ENCODE measurements around the gene NMRK2. TPM values are rescaled to one million over a fixed set of nuclear protein-coding genes. Genes with fewer than 3 reads are reported as not detected.

NMRK2 gene
- total and polyA plus RNA-seq, 2 of the 13 experiments (the other 11 are each of a cell fraction or from before 2014, with no cell fraction given) = not detected

DNA sequence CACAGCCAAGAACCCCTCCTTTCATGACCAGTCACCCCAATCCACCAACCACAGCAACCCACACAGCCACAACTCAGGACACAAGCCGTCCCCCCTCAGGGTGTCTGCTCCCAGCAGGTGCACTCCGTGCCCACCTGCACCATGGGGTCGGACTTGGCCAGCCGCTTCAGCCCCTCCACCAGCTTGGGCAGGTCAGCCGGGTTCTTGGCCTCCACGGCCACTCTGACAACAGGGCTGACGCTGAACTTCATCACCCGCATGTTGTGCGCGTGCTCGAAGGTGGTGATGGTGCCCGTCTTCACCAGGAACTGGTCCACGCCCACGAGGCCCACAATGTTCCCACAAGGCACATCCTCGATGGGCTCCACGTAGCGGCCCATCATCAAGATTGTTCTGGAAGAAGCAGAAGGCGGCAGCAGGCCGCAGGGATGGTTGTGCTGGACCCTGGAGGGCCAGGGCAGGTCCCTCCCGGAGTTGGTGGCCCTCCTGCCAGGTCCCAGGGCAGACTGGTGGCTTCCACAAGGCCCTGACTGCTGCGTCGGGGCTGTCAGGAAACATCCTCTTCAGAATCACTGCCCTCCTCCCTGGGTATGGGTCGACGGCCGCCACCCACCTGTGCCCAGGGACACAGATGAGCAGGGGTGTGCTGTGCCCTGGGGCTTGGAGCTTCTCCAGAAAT is 46.9 kb downstream of the NMRK2 start (continued):
- TF ChIP-seq, protein P1, sequence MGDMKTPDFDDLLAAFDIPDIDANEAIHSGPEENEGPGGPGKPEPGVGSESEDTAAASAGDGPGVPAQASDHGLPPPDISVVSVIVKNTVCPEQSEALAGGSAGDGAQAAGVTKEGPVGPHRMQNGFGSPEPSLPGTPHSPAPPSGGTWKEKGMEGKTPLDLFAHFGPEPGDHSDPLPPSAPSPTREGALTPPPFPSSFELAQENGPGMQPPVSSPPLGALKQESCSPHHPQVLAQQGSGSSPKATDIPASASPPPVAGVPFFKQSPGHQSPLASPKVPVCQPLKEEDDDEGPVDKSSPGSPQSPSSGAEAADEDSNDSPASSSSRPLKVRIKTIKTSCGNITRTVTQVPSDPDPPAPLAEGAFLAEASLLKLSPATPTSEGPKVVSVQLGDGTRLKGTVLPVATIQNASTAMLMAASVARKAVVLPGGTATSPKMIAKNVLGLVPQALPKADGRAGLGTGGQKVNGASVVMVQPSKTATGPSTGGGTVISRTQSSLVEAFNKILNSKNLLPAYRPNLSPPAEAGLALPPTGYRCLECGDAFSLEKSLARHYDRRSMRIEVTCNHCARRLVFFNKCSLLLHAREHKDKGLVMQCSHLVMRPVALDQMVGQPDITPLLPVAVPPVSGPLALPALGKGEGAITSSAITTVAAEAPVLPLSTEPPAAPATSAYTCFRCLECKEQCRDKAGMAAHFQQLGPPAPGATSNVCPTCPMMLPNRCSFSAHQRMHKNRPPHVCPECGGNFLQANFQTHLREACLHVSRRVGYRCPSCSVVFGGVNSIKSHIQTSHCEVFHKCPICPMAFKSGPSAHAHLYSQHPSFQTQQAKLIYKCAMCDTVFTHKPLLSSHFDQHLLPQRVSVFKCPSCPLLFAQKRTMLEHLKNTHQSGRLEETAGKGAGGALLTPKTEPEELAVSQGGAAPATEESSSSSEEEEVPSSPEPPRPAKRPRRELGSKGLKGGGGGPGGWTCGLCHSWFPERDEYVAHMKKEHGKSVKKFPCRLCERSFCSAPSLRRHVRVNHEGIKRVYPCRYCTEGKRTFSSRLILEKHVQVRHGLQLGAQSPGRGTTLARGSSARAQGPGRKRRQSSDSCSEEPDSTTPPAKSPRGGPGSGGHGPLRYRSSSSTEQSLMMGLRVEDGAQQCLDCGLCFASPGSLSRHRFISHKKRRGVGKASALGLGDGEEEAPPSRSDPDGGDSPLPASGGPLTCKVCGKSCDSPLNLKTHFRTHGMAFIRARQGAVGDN (CRISPR knock-in tag; IDR thresholded peaks at IDR 0.05) = 0 out of 2 replicates have a peak, but pooled peaks have one; percentile 23
- TF ChIP-seq RBM22 (optimal IDR thresholded peaks at IDR 0.05; ENCODE audit: low read length) (peak; percentile 34), ZNF441 (CRISPR knock-in tag; IDR thresholded peaks at IDR 0.05; ENCODE audit: borderline replicate concordance) (no peak), ZIK1 (CRISPR knock-in tag; IDR thresholded peaks at IDR 0.05; ENCODE audit: borderline replicate concordance, low read depth) (no peak), POLR2AphosphoS2 (IDR thresholded peaks at IDR 0.05; ENCODE audit: low read depth, low read length) (peak; percentile 81; the same call in 1 of the 2 replicates)

- H4K20me1 ChIP-seq (ENCODE audit: insufficient read depth, low read length) = peaks cover 91% of the 10 kb centered on the region
- no peaks in the 10 kb centered on the region; a peak in 1 of 5 replicates for H3K27me3 ChIP-seq (ENCODE audit: control insufficient read depth in 1 of 2, insufficient read depth in 2 of 2, low read length in 2 of 2)
- no peaks in the 10 kb centered on the region for H3K9me3 ChIP-seq (ENCODE audit: low read length)
- 96% methylated on average over 9 of the region's 31 CpGs for WGBS (ENCODE audit: low lambda C conversion rate)
- no peak for FAIRE-seq
- BruUV-seq (replicated peaks) = no TSS peak
- H3K27ac ChIP-seq (ENCODE audit: extremely low read length, insufficient read depth, low read length) = no peak overlapping the region
- peaks cover 37% of the 10 kb centered on the region for H3K4me1 ChIP-seq (ENCODE audit: insufficient read depth, low read length)
- intact Hi-C loops (cut with micrococcal nuclease; ENCODE audit: unreplicated experiment) = no loop called here
- H3K36me3 ChIP-seq (replicated peaks in 1 of 2; ENCODE audit: control insufficient read depth in 1 of 2, insufficient read depth in 2 of 2, low read length in 2 of 2) = peaks cover 72 to 86% of the 10 kb centered on the region in 2 experiments
- H3K4me3 ChIP-seq (replicated peaks in 1 of 3; ENCODE audit: insufficient read depth in 1 of 3, low read depth in 2 of 3, low read length in 3 of 3) = no peak overlapping the region
- no peak overlapping the region for H2AFZ ChIP-seq (ENCODE audit: low read length)
- no peak overlapping the region for H3K4me2 ChIP-seq (ENCODE audit: low read depth, low read length)
- H3K79me2 ChIP-seq (ENCODE audit: insufficient read depth, low read length) = peaks cover 50% of the 10 kb centered on the region
- ChIA-PET CTCF (ENCODE audit: low intra/inter-chr PET ratio, low total read pairs) (no interaction called here), POLR2A (interaction anchor here (1.1 to 7.4 kb wide), 2 partner anchors 9 to 11 kb away, joined by 4 to 118 read pairs; partner anchors contain the start of gene DAPK3)
- no peak overlapping the region for H3K9ac ChIP-seq (ENCODE audit: insufficient read depth, low read depth, low read length)
- no peak for ATAC-seq
- in situ Hi-C loops (cut with HindIII; ENCODE audit: extremely low pct_ligation_motif_present, low pct_unique_long_range_greater_than_20kb) = no loop called here
- no peak for DNase-seq (ENCODE audit: low spot score)
- no peak; the same call in 1 of the 2 replicates for TF ChIP-seq GABPB1 (CRISPR knock-in tag; IDR thresholded peaks at IDR 0.05)
- TF ChIP-seq ZNF619 (CRISPR knock-in tag; IDR thresholded peaks at IDR 0.05) = no peak
- no peak for TF ChIP-seq ZNF841 (CRISPR knock-in tag; IDR thresholded peaks at IDR 0.05; ENCODE audit: borderline replicate concordance)
- TF ChIP-seq ISL2 (CRISPR knock-in tag; IDR thresholded peaks at IDR 0.05) = no peak
- no peak for TF ChIP-seq DBP (CRISPR knock-in tag; IDR thresholded peaks at IDR 0.05; ENCODE audit: not compliant biosample characterization)
- TF ChIP-seq, protein P2, sequence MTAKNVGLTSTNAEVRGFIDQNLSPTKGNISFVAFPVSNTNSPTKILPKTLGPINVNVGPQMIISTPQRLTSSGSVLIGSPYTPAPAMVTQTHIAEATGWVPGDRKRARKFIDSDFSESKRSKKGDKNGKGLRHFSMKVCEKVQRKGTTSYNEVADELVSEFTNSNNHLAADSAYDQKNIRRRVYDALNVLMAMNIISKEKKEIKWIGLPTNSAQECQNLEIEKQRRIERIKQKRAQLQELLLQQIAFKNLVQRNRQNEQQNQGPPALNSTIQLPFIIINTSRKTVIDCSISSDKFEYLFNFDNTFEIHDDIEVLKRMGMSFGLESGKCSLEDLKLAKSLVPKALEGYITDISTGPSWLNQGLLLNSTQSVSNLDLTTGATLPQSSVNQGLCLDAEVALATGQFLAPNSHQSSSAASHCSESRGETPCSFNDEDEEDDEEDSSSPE (CRISPR knock-in tag; IDR thresholded peaks at IDR 0.05) = no peak
- no peak for TF ChIP-seq EP300 (IDR thresholded peaks at IDR 0.05; ENCODE audit: low read depth in 2 of 2, low read length in 2 of 2)
- TF ChIP-seq EP300 (CRISPR knock-in tag; IDR thresholded peaks at IDR 0.05; ENCODE audit: borderline replicate concordance) = no peak
- peak; percentile 14 for TF ChIP-seq RBM22 (optimal IDR thresholded peaks at IDR 0.05; ENCODE audit: low read length)
These were observed 47.7 kb downstream of the NMRK2 start for GRCh38 chr19:3980353-3981251.
